H7 (cell line): Measurements from ENCODE around the gene CYP2U1. TPM values are rescaled to one million over a fixed set of nuclear protein-coding genes. Genes with fewer than 3 reads are reported as not detected.
"Not testable (repeated sequence)": the region's sequence is repeated elsewhere in the genome, so short reads cannot be mapped to it uniquely, and the experiment has no call there.

Experiments used
- DNase-seq: peaks from one replicate; pipeline ENCODE4 v3.0.0; 2012
- H3K27me3 ChIP-seq: 2 replicates; pipeline ENCODE4 v1.6.0; 2011; ENCODE audit warnings: mild to moderate bottlenecking, low read length; ENCODE audit not compliant: control insufficient read depth, insufficient read depth
- H3K36me3 ChIP-seq: replicated peaks from 2 replicates; pipeline ENCODE4 v1.5.1; 2011; ENCODE audit warnings: low read length; ENCODE audit not compliant: control insufficient read depth, insufficient read depth
- H3K4me3 ChIP-seq: 2 replicates; pipeline ENCODE4 v1.5.1; 2011; ENCODE audit warnings: low read depth, mild to moderate bottlenecking, control low read depth, low read length, moderate library complexity; ENCODE audit not compliant: insufficient read depth
- total RNA-seq: library from RNA; depleted of rRNA; stranded (reverse); fragments of >200 nt; shearing (Covaris generic); gene quantifications from 2 replicates; pipeline ENCODE4 v1.2.3, GENCODE V29; 2014

CYP2U1 gene
- total RNA-seq, 1 experiment from 2014 or later = 1.5 TPM

- Histone ChIP-seq H3K36me3 (no peaks in the 10 kb centered on the region; the same call in 1 of the 2 replicates), H3K4me3 (no peak overlapping the region), H3K27me3 (no peaks in the 10 kb centered on the region)
- DNase-seq = no peak
Measured at GRCh38 chr4:107945809-107946208, 14.5 kb downstream of the CYP2U1 start.

- H3K36me3 ChIP-seq = no peaks in the 10 kb centered on the region; the same call in 1 of the 2 replicates
- no peak for DNase-seq
- no peak overlapping the region for H3K4me3 ChIP-seq
- no peaks in the 10 kb centered on the region for H3K27me3 ChIP-seq
Measured at GRCh38 chr4:107950746-107951540, 19.6 kb downstream of the CYP2U1 start.

- H3K4me3 ChIP-seq = no peak overlapping the region
- no peaks in the 10 kb centered on the region for H3K27me3 ChIP-seq
- no peak for DNase-seq
- H3K36me3 ChIP-seq = no peaks in the 10 kb centered on the region; the same call in 1 of the 2 replicates
Measured at GRCh38 chr4:107951551-107951950, 20.2 kb downstream of the CYP2U1 start.

GRCh38 chr4:107956011-107956410 is 24.7 kb downstream of the CYP2U1 start:
- no peaks in the 10 kb centered on the region for H3K27me3 ChIP-seq
- DNase-seq = no peak
- no peak overlapping the region for H3K4me3 ChIP-seq
- no peaks in the 10 kb centered on the region for H3K36me3 ChIP-seq

GRCh38 chr4:107966903-107967302 is 35.6 kb downstream of the CYP2U1 start:
- no peak for DNase-seq
- Histone ChIP-seq H3K4me3 (no peak overlapping the region), H3K27me3 (no peaks in the 10 kb centered on the region), H3K36me3 (no peaks in the 10 kb centered on the region)

GRCh38 chr4:107967519-107967918 is 36.2 kb downstream of the CYP2U1 start:
- not testable (repeated sequence) for H3K4me3 ChIP-seq, H3K36me3 ChIP-seq, DNase-seq, H3K27me3 ChIP-seq

GRCh38 chr4:107967921-107968320 is 36.6 kb downstream of the CYP2U1 start:
- not testable (repeated sequence) for DNase-seq, H3K27me3 ChIP-seq, H3K4me3 ChIP-seq, H3K36me3 ChIP-seq

- Histone ChIP-seq H3K4me3 (no peak overlapping the region), H3K36me3 (no peaks in the 10 kb centered on the region), H3K27me3 (no peaks in the 10 kb centered on the region)
- DNase-seq = no peak
Measured at GRCh38 chr4:107970063-107970798, 38.9 kb downstream of the CYP2U1 start.

GRCh38 chr4:107972605-107973004 is 41.3 kb downstream of the CYP2U1 start:
- H3K27me3 ChIP-seq = no peaks in the 10 kb centered on the region
- no peaks in the 10 kb centered on the region for H3K36me3 ChIP-seq
- no peak overlapping the region for H3K4me3 ChIP-seq
- DNase-seq = no peak

GRCh38 chr4:107974523-107974922 is 43.2 kb downstream of the CYP2U1 start:
- no peaks in the 10 kb centered on the region for H3K36me3 ChIP-seq
- DNase-seq = no peak
- H3K27me3 ChIP-seq = no peaks in the 10 kb centered on the region
- H3K4me3 ChIP-seq = no peak overlapping the region

GRCh38 chr4:107977482-107977881 is 46.1 kb downstream of the CYP2U1 start:
- DNase-seq = no peak
- Histone ChIP-seq H3K36me3 (no peaks in the 10 kb centered on the region), H3K27me3 (no peaks in the 10 kb centered on the region), H3K4me3 (no peak overlapping the region)

GRCh38 chr4:107977966-107978705 is 46.8 kb downstream of the CYP2U1 start:
- no peak for DNase-seq
- H3K36me3 ChIP-seq = no peaks in the 10 kb centered on the region
- H3K4me3 ChIP-seq = no peak overlapping the region
- H3K27me3 ChIP-seq = no peaks in the 10 kb centered on the region

- no peak for DNase-seq
- Histone ChIP-seq H3K36me3 (no peaks in the 10 kb centered on the region), H3K27me3 (no peaks in the 10 kb centered on the region), H3K4me3 (no peak overlapping the region)
Measured at GRCh38 chr4:107978716-107979451, 47.5 kb downstream of the CYP2U1 start.
